GM19043 (cell line): ENCODE results near the gene VPS13C.

Experiments used
- ATAC-seq: cut with Tn5 transposase; IDR thresholded peaks from one replicate; pipeline ENCODE4 v1.9.1; 2021; ENCODE audit warnings: low read depth; ENCODE audit not compliant: unreplicated experiment

The VPS13C gene, protein sequence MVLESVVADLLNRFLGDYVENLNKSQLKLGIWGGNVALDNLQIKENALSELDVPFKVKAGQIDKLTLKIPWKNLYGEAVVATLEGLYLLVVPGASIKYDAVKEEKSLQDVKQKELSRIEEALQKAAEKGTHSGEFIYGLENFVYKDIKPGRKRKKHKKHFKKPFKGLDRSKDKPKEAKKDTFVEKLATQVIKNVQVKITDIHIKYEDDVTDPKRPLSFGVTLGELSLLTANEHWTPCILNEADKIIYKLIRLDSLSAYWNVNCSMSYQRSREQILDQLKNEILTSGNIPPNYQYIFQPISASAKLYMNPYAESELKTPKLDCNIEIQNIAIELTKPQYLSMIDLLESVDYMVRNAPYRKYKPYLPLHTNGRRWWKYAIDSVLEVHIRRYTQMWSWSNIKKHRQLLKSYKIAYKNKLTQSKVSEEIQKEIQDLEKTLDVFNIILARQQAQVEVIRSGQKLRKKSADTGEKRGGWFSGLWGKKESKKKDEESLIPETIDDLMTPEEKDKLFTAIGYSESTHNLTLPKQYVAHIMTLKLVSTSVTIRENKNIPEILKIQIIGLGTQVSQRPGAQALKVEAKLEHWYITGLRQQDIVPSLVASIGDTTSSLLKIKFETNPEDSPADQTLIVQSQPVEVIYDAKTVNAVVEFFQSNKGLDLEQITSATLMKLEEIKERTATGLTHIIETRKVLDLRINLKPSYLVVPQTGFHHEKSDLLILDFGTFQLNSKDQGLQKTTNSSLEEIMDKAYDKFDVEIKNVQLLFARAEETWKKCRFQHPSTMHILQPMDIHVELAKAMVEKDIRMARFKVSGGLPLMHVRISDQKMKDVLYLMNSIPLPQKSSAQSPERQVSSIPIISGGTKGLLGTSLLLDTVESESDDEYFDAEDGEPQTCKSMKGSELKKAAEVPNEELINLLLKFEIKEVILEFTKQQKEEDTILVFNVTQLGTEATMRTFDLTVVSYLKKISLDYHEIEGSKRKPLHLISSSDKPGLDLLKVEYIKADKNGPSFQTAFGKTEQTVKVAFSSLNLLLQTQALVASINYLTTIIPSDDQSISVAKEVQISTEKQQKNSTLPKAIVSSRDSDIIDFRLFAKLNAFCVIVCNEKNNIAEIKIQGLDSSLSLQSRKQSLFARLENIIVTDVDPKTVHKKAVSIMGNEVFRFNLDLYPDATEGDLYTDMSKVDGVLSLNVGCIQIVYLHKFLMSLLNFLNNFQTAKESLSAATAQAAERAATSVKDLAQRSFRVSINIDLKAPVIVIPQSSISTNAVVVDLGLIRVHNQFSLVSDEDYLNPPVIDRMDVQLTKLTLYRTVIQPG (N-terminal part only)

DNA sequence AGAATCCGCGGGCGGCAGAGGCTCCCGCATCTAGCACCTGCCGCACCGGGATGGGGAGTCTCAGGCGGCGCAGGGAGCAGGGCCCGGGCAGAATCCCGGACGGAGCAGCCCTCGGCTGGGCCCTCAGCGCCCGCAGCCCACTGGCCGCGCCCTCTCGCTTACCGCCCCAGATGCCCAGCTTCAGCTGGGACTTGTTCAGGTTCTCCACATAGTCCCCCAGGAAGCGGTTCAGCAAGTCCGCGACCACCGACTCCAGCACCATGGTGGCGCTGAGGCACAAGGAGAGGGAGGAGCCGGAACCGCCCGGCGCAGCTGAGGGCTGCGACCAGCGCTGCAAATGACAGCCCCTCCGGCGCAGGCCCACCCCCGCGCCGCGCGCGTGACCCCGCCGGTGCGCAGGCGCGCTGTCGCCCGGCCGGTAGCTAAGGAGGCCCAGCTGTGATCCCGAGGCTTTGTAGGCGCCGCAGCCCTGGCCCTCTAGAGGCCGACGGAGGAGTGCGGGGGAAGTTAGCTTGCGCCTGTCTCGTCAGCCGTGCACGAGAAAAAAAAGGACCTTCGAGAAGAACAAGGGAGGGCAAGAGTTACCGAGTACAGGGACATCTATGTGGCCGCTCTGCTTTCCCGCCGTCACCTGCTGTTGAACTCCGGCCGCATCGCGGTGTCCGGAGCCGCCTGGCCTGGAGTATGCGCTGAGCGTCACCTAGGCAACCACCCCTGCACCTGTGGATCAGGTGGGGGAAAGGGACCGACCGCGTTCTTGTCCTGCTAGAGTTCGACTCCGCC, at the start of gene VPS13C:
VPS13C (minus strand) TSS at position 335 of the 783 bp plus-strand sequence; CDS start at position 262, 73 bp downstream.
- ATAC-seq: peak; percentile 77

DNA sequence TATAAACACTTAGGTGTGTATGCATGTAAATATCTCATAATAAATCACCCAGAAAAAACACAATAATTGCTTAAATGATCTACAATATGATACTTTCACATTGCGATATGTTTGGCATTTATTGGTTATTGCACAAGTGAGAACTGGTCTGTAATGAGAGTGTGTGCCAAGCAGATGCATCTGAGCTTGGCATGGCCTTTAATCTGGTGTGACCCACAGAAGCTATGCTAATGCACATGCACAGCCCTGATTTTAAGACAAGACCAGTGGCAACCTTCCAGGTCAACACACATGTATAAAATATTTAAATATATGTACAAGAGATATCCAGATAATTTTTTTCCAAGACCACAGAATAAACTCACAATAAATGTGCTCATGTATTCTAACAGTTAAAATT, 49.2 kb upstream of the VPS13C start:
- ATAC-seq: no peak

DNA sequence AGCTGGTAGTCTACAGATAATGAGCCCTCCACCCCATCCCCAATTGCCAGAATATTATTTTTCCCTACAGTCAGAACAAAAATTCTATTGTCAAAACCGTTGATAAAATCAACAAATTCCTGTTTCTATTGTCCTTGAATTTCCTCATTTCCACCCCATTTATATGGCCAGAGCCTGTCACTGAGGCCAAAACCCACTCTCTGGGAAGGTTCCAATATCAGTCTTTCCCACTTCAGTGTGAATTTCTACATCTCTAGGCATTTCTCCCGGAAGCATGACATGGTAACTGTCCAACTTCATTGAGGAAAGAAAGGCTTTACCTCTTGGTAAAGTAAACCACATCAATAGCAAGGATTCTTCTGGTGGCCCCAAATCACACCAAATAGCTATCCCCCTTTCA, 48.2 kb upstream of the VPS13C start:
- no peak for ATAC-seq

DNA sequence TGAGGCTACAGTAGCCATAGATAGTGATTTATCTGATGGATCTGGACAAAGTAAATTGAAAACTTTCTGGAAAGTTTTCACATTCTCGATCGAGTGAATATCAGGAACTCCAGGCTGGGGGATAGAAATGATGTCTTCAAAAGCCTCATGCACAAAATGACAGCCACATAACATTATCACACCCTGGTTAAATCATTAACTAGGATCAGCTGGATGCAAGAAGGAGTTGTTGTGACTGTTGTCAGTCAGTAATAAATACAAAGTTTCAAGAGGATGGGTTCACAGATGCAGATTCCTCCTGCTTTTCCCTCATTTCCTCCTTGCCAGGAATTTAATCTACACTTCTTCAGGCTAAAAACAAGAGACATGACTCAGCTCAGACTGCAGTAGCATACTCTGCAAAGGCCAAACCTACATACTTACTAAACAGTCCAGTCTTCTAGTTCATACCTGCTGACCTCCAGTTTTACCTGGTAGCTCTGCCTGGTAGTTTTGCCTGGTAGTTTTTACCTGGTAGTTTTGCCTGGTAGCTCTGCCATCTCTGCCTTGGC, 47.4 kb upstream of the VPS13C start:
- ATAC-seq: no peak

DNA sequence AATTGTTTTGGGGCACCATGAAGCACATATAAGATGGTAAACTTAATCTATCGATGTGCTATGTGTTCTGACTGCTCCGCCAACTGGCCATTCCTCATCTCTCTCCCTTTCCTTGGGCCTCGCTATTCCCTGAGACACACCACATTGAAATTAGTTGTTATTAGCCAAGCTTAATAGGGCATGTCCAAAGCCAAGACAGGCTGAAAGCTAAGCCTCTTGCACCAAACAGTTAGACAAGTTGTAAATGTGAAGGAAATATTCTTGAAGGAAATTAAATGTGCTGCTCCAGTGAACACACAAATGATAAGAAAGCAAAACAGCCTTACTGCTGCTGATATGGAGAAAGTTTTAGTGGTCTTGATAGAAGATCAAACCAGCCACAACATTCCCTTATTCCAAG, 45.8 kb upstream of the VPS13C start:
- no peak for ATAC-seq

DNA sequence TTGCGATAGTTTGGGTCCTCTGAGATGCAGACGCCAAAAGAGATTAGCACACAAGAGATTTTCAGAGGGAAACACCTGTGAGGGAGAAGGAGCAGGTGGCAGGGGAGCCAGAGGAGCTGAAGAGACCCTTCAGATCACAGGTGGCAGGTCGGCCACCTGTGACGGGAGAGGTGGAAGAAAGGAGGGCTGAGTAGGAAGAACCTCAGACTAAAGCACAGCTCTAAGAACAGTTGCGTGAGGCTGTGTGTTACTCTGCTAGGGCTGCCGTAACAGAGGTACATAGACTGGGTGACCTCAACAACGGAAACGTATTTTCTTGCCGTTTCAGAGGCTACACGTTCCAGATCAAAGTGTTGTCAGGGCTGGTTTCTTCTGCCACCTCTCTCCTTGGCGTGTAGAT, 45.0 kb upstream of the VPS13C start:
- no peak for ATAC-seq

DNA sequence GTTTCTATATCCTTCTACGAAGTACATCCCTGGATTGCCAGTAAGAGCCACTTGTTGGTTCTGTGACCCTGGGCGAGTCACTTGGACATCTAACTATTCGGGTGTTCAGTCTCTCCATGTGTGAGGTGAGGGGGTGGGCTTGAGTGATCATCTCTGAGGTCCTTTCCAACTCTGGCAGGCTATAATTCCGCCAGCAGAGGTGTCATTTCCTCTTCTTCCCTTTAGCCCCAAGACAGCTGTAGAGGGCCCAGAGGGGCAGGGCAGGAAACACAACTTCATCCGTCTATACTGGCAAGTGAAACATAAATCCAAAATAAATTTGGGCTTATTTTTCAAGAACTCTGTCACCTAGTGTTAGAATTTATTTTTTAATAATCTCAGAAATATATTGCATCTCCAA, 44.6 kb upstream of the VPS13C start:
- no peak for ATAC-seq

DNA sequence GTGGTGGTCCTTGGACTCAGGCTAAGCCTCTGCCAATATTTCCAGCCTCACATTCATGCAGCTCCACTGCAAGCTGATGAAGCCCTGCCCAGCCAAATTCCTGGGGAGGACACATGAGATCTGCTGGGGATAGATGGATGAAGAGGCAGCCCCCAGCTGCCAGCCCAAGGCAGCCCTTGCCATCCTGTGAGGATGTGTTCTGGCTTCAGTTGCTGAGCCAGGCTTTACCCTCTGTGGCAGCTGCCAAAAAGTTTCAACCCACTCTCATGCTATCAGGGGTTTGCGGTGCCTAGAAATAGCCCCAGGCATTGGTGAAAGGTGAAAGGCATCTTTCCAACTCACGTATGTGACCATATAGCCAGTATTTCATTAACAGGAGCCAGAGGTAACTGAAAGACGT, 44.2 kb upstream of the VPS13C start:
- ATAC-seq: no peak

DNA sequence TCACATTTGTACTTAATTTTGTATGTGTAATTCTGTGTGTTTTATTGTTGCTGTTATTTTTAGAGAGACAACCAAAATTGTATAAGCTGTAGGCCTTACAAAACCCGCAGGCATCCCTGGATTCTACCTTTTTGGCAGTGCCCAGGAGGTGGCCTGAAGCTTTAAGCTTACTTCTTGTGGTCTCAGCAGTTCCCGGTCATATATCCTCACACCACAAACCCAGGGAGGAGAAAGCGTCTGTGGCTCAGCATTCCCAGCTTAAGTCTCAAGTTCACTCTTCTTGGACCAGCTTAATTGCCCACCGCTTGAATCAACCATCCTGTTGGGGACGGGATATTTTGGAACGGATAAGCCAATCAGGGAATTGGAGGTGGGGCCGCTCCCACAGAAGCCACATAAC, 43.2 kb upstream of the VPS13C start:
- ATAC-seq: no peak

DNA sequence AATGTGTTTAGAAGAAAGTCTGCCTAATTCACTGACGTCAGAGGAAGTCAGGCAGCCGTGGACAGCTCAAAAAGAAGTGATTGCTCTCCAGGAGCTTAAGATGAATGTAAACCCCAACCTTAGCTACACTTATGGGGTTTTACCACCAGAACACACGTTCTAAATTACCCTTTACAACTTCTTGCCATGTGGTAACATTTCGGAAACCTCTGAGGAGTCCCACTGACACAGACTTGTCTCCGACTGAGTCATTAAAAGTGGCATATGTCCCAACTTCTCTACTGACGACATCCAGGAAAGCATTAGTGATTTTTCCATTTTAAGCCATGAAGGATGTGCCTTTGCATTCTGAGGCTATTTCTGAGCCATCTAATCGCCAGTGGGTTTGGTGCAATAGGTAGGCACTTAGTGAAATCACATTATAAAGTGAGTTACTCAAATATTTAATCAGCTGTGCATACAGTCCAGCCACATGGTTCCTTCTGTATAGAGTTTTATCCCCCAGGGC, 38.9 kb upstream of the VPS13C start:
- ATAC-seq: no peak

DNA sequence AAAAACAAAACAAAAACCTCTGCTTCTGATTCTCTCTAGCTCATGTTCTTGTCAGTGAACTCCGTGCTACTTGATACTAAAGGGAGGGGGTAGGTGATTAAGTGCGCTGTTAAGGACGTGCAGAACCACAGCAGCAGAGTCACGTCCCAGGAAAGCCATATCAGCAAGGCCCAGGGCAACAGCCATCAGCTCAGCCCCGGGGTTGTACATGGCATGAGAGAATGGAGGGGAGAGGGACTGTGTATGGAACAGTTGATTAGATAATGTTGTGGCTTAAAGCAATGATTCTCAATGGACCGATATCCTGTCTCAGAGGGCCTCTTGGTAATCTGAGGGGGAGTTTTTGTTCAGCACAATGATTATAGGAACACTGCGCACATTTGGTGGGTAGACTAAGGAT, 34.1 kb upstream of the VPS13C start:
- no peak for ATAC-seq

DNA sequence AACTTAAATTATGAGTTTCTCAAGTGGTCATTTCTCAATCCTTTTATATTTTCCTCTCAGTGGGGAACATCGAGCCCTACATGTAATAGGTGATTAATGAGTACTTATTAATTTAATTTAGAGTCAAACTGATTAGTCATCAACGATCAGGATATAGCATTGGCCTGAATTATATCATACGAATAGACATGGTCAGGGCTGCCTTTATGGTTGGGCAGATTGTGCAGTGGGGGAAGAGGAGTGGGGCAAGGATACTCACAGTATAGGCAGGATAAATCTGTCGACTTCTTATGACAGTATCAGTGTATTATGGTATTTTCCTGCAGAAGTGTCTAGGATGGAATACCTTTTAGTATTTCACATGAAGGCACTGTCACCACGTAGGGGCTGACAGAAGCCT, 33.6 kb upstream of the VPS13C start:
- no peak for ATAC-seq

DNA sequence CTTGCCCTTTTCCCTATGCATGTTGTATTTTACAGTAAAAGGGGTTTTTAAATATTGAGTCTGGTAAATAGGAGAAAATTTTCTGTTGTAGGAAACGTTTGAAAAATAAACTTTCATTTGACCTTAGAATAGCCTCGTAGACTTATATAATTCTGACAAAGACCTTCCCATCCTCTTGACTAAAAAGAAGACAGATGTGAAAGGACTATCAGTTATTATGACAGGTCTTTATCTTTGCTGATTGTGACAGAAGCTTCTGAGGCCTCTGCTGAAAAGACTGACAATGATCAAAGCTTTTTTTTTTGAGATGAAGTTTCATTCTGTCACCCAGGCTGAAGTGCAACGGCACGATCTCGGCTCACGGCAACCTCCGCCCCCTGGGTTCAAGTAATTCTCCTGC, 30.7 kb upstream of the VPS13C start:
- no peak for ATAC-seq

DNA sequence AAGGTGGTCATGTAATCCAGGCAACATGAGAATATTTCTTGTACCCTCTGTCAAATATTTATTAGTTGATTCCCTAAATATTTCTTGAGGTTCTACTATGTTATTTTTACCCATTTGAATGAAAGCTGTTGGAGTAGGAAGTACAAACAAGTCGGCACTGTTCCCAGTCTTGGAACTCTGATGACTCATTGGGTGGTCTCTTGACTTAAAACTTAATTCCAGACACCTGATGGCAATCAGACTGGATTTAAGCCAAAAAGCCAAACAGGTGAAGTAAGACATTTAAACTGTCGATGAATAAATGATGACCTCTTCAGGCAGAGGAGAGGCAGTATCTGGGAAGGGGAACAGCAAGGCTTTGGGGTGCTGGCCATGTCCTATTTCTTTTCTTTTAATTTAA, 29.4 kb upstream of the VPS13C start:
- ATAC-seq: no peak

DNA sequence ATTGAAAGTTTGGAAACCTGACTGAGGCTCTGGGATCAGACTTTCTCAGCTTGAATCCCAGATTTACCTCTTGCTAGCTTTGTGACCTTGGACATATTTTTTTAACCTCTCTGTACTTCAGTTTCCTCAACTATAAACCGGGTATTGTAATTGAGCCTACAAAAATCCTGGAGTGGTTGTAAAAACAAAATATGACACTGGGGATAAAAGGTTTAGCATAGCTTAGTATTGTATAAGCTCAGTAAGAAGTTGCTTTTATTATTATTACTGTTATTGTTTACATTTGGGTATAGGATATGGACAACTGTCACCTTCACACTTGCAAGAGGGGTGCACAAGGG, 28.1 kb upstream of the VPS13C start:
- ATAC-seq: no peak

DNA sequence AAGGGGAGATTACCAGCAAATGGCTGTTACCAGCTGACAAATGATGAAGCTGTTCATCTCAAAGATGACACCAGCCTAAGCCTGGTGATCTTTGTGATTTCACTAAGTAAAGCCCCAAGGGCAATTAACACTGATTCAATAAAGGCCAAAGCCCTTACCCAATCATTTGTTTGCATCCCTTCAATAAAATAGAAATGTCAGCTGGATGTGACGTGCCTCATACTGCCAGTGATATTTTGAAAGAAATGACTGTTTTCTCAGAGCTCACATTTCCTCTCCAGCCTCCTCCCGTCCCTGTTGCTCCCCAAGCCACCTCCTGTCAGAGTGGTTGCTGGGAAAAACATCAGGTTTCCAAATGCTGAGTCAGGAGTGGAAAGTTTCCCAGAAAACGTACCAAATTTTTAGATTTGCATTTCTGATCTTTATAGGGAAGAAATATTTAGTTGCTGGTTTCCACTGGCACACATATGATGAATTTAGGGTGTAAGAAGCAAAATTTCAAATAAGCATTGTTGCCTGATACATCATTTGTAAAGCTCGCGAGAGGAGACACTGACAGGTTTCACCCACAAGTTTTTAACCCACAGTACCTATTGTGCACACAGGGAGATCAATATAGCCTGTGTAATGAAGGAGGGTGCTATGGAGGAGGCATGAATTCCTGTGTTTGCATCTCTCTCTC, 27.6 kb upstream of the VPS13C start:
- ATAC-seq: no peak

DNA sequence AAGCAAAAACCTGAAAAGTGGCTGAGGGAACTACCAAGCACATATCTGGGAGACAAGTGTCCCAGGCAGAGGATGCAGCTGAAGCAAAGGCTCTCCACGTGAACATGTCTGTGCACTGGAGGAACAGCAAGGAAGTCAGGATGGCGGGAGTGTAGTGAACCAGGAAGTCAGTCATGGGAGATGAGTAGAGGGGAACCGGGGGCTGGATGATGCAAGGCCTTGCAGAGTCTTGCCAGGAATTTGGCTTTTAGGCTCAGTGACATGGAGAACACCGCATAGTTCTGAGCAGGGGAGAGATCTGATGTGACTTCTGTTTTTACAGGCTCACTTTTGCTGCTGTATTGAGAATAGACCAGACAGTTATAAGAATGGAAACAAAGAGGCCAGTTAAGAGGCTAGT, 25.5 kb upstream of the VPS13C start:
- no peak for ATAC-seq

DNA sequence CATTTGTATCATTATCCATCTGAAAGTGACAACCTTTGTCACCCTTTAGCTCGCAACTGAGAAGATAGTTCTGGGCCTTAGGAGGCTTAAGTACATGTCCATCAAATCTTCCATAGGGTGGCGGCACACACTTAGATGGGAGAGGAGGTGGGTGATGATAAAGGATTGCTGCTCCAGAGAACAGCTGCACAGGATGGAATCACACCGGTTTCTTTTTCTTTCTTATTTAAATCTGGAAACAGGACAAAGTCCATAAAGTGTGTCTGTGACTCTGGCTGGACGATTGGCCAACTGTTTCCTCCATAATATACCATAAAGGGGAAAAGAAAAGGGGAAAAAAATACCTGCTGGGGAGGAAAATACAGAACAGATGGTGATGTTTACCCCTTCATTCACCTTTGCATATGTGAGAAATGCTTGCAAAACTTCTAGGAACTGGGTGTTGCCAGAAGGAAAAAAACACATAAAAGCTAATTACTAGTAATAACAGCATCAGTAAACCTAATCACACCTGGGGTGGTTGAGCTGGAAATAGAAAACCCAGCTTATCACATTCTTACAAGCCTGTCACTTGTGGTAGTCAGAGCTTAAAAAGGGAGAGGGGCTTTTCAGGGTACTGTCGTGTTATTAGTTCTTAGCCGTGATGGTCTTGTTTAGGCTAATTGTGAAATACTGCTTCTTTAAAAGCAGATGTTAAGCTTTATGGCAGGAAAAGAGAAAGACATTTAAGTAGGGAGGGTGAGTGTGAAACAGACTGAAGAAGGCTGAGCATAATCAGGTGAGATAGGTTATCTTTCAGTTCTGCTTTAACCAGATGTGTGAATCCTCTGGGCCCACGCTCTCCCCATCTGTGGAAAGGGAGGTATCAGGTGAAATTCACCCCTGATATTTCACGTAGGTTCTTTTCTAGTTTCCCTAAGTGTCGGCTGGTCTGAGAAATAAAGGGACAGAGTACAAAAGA, 23.2 kb upstream of the VPS13C start:
- ATAC-seq: no peak
